ENCODE data around the gene ZNF860. TPM values are rescaled to one million over a fixed set of nuclear protein-coding genes. Genes with fewer than 3 reads are reported as not detected.
"Not testable (repeated sequence)": the region's sequence is repeated elsewhere in the genome, so short reads cannot be mapped to it uniquely, and the experiment has no call there.

Gene ZNF860
- polyA plus RNA-seq, 5 donors = 8.1 to 15.5 (median 10.3) TPM

DNA sequence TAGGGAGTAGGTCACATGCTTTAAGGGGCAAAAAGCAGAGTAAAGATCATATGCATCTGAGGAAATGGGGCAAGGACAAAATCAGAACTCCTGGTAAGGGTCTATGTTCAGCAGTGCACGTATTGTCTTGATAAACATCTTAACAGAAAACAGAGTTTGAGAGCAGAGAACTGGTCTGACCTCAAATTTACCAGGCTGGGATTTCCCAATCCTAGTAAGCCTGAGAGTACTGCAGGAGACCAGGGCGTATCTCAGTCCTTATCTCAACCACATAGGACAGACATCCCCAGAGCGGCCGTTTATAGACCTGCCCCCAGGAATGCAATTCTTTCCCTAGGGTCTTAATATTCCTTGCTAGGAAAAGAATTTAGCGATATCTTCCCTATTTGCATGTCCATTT lies 13.5 kb downstream of the ZNF860 start:
- not testable (repeated sequence) for DNase-seq

DNA sequence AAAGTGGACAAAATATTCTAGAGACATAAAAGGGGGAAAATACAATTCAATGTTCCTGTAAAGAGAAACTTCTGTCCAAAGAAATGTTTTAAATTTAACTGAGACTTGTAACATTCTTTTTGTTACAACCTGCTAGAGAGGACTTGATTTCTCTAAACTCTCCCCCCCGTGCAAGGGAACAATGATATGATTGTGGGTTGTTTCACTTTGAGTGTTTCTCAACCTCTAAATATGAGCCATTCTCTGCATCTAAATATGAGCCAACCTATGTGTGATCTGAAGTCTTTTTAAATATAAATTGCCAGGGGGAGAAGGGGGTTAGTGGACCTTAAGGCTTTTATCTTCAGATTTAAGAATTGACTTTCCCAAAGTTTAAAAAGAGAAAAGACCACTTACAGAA lies 14.6 kb downstream of the ZNF860 start:
- no peak for DNase-seq

- DNase-seq = no peak
Observed at GRCh38 chr3:31997500-31997899, 15.9 kb downstream of the ZNF860 start.

DNA sequence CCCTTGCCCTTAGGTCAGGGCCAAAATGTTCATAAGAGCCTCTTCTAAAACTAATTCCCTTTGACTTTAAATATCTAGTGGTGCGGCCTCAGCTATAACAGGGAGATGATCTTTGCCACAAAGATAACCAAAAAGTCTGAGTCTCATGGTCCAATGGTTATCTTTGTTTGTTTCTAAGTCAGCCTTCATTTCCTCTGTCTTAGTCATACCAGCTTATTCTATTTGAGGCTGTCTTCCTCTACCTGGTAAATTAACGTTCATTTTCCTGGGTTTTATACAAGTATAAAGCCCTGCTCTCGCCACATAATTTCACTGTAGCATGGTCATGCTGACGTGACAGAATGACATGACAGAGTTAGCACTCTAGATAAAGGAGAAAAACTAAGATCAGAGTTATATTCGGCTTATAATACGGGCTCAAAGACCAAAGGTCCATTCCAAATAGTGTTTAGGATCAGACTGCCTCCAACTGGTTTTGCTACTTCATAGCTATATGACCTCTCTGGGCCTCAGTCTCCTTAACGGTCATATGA lies 18.4 kb downstream of the ZNF860 start:
- DNase-seq = no peak

- no peak for DNase-seq
Observed at GRCh38 chr3:32000877-32001276, 19.3 kb downstream of the ZNF860 start.

DNA sequence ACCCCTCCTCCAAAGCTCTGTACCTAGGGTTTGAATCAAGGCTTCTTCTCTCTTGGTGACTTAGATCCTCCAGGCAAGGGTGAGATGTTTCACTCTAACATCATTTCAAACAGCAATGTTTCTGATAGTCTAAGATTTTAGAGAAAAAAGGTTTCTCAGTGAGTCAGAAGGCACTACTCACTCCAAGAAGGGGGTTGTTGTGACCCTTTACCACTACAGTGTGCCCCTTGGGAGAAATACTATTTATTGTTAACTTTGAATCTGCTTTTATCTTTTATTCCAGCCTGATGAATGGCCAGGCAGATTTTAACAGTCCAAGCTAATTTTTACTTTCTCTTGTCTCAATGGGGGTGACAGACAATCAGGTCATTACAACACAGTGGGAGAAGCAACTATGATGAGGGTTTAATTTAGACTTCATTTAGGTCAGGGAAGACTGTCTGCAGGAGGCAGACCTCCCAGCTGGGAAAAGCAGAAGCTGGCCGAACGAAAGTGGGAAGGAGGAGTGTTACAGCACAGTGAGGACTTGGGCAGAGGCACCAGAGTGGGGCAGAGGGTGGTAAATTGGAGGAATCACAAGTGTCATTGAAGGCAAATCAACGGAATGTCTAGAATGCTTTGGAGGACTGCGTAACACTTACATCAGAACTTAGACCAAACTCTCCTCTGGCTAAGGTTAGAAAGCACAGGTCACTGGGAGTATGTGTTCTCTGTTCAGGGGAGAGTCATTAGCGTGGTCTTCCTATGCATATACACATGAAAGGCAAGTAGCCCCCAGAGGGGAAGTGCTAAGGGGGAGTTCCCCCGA lies 21.2 kb downstream of the ZNF860 start:
- no peak for DNase-seq

- no peak for DNase-seq
Observed at GRCh38 chr3:32003380-32003779, 21.8 kb downstream of the ZNF860 start.

GRCh38 chr3:32004113-32004765 lies 22.7 kb downstream of the ZNF860 start:
- no peak for DNase-seq

DNA sequence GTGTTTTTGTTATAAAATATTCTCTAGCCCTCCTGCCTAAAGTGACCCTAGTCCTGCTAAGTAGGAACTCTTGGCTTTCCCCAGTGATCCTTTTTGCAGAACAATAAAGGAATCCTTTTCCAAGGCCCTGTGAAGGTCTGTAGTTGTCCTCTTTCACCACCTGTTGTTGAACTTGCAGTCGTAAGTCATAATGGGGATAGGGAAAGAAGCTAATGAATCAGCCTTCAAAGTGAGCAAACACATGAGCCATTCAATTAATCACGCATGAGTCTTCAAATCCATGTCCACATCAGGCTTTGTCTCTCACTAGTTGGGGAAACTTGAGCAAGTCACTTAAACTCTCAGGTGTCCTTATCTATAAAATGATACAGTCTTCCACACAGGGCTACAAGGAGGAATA lies 27.6 kb downstream of the ZNF860 start:
- DNase-seq = no peak

GRCh38 chr3:32009957-32010356 lies 28.4 kb downstream of the ZNF860 start:
- DNase-seq = no peak

- DNase-seq = not testable (repeated sequence)
Observed at GRCh38 chr3:32010699-32011098, 29.1 kb downstream of the ZNF860 start.

GRCh38 chr3:32015638-32016037 lies 34.1 kb downstream of the ZNF860 start:
- DNase-seq = not testable (repeated sequence)

DNA sequence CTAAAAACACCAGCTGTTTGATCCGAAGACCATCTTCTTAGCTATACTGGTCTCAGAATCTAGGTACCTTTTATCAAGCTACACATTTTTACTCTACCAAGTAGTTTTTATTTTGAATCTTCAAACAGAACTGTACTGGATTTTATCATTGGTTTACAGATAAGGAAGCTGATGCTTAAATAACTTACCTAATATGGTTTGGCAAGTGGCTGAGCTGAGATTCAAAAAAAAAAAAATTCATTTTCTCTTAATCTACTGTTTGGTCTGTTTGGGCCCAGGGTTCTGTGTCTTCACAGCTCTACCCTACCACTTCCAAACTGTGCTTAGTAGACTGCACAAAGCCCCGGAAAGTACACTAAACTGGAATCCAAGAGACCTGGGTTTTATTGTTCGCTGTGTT lies 35.7 kb downstream of the ZNF860 start:
- no peak for DNase-seq

DNA sequence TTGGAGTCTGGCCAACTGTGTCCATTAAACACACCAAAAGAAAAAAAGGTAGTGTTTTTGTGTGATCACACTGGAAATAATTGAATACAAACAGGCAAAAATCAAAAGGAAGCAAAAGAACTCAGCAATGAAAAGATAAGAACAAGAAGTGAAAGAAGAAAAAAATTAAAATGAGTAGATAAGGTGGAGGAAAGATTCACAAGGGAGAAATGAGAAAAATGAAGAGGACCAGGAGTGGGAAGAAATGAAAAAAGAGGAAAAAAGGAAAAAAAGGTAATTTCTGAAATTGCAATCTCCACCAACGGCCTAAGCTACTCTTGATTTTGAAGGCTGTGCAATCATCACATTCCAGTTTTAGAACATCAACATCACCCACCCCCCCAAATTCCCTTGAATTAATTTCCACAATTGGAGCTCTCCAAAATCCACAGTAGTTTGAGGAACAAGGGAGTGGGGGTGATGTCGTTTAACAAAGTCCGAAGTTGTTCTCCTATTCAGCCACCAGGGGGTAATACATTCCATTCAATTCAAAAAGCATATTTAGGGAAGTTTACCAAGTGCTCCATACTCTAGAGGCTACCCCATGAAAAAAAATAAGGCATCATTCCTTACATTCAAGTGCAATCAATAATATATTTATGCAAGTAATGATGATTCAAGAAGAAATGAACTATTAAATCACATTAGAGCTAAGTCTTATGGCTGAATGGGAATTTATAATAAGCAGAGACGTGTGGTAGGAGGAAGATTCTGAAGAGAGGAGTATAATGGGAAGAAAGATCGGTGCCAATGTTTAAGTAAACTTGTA lies 37.4 kb downstream of the ZNF860 start:
- DNase-seq = peak; percentile 38 to 45

DNA sequence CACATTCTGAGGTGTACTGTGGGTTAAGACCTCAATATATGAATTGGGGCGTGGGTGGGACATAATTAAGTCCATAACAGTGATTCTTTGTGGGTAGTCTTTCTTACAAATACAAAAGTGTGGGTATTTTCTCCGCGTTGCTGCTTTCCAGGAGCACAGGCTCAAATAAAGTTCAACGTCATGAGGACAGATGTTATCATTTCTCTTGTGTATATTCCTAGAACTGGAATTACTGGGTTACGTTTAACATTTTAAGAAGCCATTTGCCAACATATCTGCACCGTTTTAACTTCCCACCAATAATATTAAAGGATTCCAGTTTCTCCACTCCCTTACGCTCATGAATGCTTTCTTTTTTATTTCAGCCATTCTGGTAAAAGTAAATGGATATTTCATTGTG lies 39.6 kb downstream of the ZNF860 start:
- no peak for DNase-seq

- no peak for DNase-seq
Observed at GRCh38 chr3:32021748-32022147, 40.2 kb downstream of the ZNF860 start.

DNA sequence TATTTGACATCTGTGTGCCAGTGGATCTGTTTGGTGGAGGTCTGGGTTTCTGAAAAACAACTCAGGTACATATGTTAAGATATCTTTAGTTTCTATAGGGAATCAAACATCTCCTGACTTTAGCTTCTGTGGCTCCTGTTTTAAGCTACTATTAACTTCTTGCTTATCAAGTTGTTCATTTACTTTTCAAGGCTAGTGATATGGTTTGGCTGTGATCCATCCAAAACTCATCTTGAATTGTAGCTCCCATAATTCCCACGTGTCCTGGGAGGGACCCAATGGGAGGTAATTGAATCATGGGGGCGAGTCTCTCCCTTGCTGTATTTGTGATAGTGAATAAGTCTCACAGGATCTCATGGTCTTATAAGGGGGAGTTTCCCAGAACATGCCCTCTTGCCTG lies 41.4 kb downstream of the ZNF860 start:
- no peak for DNase-seq

DNA sequence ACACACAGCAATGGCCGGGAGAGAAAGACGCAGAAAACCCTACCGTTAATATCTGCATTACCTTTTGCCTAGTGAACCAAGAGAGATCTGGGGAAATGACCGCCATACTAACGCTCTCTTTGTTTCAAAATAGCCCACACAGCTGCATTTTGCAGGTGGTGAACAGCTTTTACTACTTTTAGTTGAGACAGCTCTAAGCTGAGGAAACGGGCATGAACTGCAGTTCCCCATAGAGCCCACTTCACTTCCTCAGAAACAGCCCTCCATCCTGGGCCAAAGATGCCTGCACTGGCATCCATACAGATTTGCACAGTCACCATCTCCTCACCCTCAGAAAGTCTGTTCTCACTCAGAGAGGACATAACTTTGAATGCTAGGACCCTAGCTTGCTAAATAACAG lies 45.0 kb downstream of the ZNF860 start:
- DNase-seq = no peak

GRCh38 chr3:32037932-32038267 lies 56.4 kb downstream of the ZNF860 start:
- no peak for DNase-seq

DNA sequence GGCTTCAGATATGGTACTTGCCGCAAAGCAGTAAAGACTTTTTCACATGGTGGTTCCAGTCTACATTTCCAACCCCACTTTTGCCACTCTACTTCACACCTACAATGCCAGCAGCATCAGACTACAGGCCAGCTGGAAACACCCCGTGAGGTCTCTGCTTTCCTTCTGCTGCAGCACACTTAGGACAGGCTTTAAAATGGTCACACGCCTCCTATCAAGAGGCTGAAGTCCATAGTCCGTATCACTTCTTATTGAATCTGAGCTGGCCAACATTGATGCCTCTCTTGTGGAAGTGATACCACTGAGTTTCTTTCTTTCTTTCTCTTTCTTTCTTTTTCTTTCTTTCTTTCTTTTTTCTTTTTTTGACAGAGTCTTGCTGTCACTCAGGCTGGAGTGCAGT lies 59.8 kb downstream of the ZNF860 start:
- no peak for DNase-seq
